SH-SY5Y (cell line): Measurements from ENCODE around the gene TMEM143.

Source experiments
- GATA2 ChIP-seq: IDR thresholded peaks from 2 replicates; pipeline ENCODE4 v1.6.1; 2011; ENCODE audit warnings: mild to moderate bottlenecking, low read depth, low read length
- GATA3 ChIP-seq: IDR thresholded peaks from 2 replicates; pipeline ENCODE4 v1.6.1; 2011; ENCODE audit warnings: low read depth, mild to moderate bottlenecking, low read length, moderate library complexity

DNA sequence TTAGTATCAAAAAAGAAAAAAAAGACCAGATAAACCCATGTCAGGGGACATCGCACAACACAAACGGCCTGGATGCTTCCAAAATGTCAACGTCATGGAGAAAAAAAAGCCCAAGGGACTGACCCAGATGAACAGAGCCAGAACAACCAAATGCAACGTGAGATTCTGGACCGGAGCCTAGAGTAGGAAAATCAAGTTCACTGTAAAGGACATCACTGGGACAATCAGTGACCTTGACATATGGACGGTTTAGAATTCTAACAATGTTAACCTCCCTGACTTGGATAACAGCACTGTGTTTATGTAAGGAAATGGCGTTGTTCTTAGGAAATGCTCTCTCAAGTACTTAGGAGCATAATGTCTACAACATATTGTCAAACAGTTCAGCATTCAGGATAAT, 53.5 kb downstream of the TMEM143 start:
- TF ChIP-seq GATA2: no peak
- TF ChIP-seq GATA3: no peak
